ENCODE measurements around the gene CACNA2D3. TPM values are rescaled to one million over a fixed set of nuclear protein-coding genes. Genes with fewer than 3 reads are reported as not detected.

CACNA2D3 gene
- total and polyA plus RNA-seq, 7 donors = 2.7 to 13.5 (median 9.0) TPM

DNA sequence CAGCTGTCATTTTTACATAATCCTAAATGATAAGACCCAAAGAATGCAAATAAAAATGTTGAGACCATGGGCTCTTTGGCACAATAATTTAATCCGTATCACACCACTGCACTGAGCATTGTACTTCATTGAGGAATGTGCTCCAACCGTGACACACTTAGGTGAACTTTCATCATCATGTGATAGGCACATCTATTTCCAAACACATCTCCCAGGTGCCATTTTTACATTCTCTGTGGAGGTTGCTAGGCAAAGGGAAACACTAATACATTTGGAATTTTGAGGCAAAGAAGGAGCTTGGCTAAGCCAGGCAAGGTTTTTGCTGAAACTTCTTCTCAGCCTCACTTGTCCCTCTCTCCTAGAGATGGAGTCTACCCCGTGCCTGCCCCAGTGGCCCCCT lies 736.8 kb downstream of the CACNA2D3 start:
- Histone ChIP-seq H3K9me3 (no peaks in the 10 kb centered on the region), H3K36me3 (ENCODE audit: insufficient read depth in 1 of 2, low read depth in 1 of 2) (no peaks in the 10 kb centered on the region), H3K4me3 (no peak overlapping the region), H3K4me1 (no peaks in the 10 kb centered on the region), H3K27me3 (ENCODE audit: insufficient read depth in 3 of 3, low read length in 2 of 3) (no peaks in the 10 kb centered on the region), H3K27ac (no peak overlapping the region)
- peak in 3 of 4 donors; percentile 40 to 55 (median 53) for ATAC-seq
- intact Hi-C loops (cut with DNase I) = loop anchor here (5.0 to 10.0 kb wide), 4 partner anchors 88 to 1396 kb away; partner anchors contain the start of gene WNT5A (in 1 of the 2)
- WGBS, 3 donors = 44 to 48% (median 45%) methylated on average over 3 of the region's 3 CpGs
- DNase-seq = no peak
- TF ChIP-seq, protein P1, sequence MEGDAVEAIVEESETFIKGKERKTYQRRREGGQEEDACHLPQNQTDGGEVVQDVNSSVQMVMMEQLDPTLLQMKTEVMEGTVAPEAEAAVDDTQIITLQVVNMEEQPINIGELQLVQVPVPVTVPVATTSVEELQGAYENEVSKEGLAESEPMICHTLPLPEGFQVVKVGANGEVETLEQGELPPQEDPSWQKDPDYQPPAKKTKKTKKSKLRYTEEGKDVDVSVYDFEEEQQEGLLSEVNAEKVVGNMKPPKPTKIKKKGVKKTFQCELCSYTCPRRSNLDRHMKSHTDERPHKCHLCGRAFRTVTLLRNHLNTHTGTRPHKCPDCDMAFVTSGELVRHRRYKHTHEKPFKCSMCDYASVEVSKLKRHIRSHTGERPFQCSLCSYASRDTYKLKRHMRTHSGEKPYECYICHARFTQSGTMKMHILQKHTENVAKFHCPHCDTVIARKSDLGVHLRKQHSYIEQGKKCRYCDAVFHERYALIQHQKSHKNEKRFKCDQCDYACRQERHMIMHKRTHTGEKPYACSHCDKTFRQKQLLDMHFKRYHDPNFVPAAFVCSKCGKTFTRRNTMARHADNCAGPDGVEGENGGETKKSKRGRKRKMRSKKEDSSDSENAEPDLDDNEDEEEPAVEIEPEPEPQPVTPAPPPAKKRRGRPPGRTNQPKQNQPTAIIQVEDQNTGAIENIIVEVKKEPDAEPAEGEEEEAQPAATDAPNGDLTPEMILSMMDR (IDR thresholded peaks at IDR 0.05) = no peak

DNA sequence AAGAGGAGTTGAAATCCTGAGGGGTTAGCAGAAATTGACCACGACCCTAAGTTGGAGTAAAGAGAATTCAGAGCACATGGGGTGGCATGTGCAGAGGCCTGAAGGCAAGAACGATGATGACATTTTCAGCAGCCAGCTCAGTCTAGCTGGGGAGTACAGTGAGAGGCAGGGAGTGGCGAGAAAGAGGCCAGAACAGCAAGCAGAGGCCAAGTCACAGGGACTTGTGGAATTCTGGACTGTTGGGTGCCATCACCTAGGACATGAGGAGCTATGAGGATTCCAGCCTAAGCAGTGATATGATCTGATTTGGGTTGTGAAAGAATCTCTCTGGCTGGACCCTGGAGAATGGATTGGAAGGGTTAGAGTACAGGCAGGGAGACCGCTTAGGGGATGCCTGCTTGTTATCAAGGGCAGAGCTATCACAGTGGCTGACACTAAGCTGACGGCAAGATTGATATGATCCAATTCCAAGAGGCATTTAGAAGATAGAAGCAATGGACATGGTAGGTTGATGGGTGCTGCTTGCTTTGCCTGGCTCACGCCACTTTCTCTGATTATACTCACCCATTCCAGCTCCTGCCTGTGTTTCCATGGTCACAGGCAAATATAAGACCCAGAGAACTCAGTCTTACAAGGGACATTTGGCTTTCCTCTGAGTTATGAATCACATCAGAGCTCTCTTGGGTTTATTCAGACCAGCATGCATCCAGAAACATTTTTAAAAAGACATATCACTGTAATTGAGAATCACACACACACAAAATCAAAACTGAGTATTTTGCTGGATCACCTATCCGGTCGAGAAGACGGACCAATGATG lies 739.1 kb downstream of the CACNA2D3 start:
- ATAC-seq (peak in 3 of 4 donors; percentile 19 to 62 (median 60)), DNase-seq (peak in 1 of 2 donors; percentile 17)
- WGBS, 3 donors = 59 to 65% (median 62%) methylated on average over 9 of the region's 9 CpGs
- no peak overlapping the region for H3K27ac ChIP-seq
- no peaks in the 10 kb centered on the region for H3K36me3 ChIP-seq (ENCODE audit: insufficient read depth in 1 of 2, low read depth in 1 of 2)
- TF ChIP-seq, protein P1 (IDR thresholded peaks at IDR 0.05) = no peak
- H3K4me3 ChIP-seq = no peak overlapping the region
- no peaks in the 10 kb centered on the region for H3K9me3 ChIP-seq
- no peaks in the 10 kb centered on the region for H3K27me3 ChIP-seq (ENCODE audit: insufficient read depth in 3 of 3, low read length in 2 of 3)
- H3K4me1 ChIP-seq = no peaks in the 10 kb centered on the region
- intact Hi-C loops (cut with DNase I) = no loop called here

- Histone ChIP-seq H3K4me1 (no peaks in the 10 kb centered on the region), H3K4me3 (no peak overlapping the region), H3K36me3 (ENCODE audit: insufficient read depth in 1 of 2, low read depth in 1 of 2) (no peaks in the 10 kb centered on the region), H3K27ac (no peak overlapping the region), H3K27me3 (ENCODE audit: insufficient read depth in 3 of 3, low read length in 2 of 3) (no peaks in the 10 kb centered on the region), H3K9me3 (no peaks in the 10 kb centered on the region)
- no peak for DNase-seq
- 74 to 84% (median 84%) methylated on average over 5 of the region's 5 CpGs for WGBS, 3 donors
- intact Hi-C loops (cut with DNase I) = no loop called here
- TF ChIP-seq, protein P1 (IDR thresholded peaks at IDR 0.05) = no peak
- ATAC-seq = no peak
Observed at GRCh38 chr3:54862526-54862925, 740.2 kb downstream of the CACNA2D3 start.

GRCh38 chr3:54863366-54863765 lies 741.0 kb downstream of the CACNA2D3 start:
- DNase-seq (no peak), ATAC-seq (no peak)
- intact Hi-C loops (cut with DNase I) = no loop called here
- no peaks in the 10 kb centered on the region for H3K4me1 ChIP-seq
- H3K27ac ChIP-seq = no peak overlapping the region
- 74 to 82% (median 80%) methylated on average over 8 of the region's 8 CpGs for WGBS, 3 donors
- H3K36me3 ChIP-seq (ENCODE audit: insufficient read depth in 1 of 2, low read depth in 1 of 2) = no peaks in the 10 kb centered on the region
- no peaks in the 10 kb centered on the region for H3K9me3 ChIP-seq
- TF ChIP-seq, protein P1 (IDR thresholded peaks at IDR 0.05) = no peak
- no peak overlapping the region for H3K4me3 ChIP-seq
- no peaks in the 10 kb centered on the region for H3K27me3 ChIP-seq (ENCODE audit: insufficient read depth in 3 of 3, low read length in 2 of 3)

Data from psoas muscle (tissue), 8 donors.